ENCODE data around the gene CEPT1.
"Not testable (repeated sequence)": the region's sequence is repeated elsewhere in the genome, so short reads cannot be mapped to it uniquely, and the experiment has no call there.

CEPT1 gene

DNA sequence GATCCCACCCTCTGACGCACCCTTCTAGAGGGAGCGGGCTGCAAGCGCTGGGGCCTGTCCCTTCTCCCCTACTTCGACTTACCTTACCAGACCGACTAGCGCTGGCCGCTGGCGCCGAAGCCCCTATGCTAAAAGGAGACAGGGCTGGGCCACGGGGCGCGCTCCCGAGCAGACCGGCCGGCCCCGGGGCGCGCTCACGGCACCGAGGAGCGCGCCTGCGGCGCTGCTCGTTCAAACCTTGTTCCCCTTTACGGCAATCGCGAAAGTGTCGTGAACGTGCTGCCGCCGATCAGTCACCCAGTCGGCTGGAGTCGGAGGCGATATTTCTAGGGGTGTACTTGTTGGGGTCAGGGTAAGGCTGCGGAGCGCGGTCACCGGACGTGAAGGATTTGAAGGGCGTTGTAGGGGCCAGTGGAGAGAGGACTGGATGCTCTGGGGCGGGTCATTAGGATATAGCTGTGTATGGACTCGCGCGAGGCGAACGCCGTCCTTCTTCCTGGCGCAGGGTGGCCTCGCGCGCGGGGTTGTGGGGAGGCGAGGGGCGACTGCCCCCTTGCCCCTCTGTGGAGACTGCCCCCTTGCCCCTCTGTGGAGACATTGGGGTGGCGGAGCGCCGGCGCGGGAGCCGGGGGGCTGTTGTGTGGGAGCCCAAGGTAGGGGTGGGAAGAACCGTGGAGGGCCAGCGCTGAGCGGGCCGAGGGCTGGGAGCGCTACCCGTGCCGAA is at the start of gene CEPT1, which contains the start of gene DRAM2:
Gene CEPT1 (plus strand): TSS at position 268 of the 724 bp plus-strand sequence. CDS start 7,492 bp downstream, outside the sequence.
Gene DRAM2 (minus strand): TSS at position 138 of the 724 bp plus-strand sequence. CDS start 8,539 bp downstream, outside the sequence.
- DNase-seq: peak; percentile 91

DNA sequence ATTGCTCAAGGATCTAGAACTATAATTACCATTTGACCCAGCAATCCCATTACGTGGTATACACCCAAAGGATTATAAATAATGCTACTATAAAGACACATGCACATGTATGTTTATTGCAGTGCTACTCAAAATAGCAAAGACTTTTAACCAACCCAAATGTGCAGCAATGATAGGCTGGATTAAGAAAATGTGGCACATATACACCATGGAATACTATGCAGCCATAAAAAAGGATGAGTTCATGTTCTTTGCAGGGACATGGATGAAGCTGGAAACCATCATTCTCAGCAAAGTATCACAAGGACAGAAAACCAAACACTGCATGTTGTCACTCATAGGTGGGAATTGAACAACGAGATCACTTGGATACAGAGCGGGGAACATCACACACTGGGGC is 44.6 kb upstream of the CEPT1 start:
- not testable (repeated sequence) for DNase-seq

DNA sequence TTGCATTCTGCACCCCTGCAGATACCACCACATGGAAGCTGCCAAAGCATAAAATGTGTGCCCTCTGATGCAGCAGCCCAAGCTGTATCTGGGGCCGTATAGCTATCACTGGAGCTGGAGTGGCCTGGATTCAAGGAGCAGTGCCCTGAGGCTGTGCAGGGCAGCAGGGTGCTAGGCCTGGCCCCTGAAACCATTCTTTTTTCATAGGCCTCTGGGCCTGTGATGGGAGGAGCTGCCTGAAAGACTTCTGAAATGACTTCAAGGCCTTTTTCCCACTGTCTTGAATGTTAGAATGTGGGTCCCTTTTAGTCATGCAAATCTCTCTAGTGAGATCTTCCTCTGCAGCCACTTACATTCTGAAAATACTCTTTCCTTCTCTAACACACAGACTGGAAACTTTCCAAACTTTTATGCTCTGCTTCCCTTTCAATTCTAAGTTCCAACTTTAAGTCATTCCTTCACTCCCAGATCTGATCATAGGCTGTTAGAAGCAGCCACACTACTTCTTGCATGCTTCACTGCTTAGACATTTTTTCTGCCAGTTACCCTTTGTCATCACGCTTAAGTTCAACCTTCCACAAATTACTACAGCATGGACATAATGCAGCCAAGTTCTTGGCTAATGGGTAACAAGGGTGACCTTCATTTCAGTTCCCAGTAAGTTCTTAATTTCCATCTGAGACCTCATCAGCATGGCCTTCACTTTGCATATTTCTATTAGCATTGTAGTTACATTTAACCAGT is 42.5 kb upstream of the CEPT1 start:
- DNase-seq: no peak

DNA sequence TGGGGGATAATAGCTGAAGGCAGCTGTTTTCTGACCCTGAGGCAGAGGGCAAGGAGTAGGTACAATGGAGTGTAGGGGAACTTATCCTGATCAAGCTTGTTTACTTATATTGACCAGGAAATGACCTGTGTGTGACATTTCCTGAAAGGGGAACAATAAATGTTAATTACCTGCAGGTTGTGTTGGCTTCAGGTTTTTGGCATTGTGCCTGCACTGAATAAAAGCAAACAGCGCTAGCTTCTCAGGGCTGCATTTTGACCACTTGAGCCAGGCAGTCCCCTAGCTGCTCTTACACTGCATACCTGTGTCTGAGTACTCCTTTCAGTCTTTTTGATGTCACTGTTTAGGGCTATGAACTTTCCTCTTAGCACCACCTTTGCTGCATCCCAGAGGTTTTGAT is 40.7 kb upstream of the CEPT1 start:
- no peak for DNase-seq

DNA sequence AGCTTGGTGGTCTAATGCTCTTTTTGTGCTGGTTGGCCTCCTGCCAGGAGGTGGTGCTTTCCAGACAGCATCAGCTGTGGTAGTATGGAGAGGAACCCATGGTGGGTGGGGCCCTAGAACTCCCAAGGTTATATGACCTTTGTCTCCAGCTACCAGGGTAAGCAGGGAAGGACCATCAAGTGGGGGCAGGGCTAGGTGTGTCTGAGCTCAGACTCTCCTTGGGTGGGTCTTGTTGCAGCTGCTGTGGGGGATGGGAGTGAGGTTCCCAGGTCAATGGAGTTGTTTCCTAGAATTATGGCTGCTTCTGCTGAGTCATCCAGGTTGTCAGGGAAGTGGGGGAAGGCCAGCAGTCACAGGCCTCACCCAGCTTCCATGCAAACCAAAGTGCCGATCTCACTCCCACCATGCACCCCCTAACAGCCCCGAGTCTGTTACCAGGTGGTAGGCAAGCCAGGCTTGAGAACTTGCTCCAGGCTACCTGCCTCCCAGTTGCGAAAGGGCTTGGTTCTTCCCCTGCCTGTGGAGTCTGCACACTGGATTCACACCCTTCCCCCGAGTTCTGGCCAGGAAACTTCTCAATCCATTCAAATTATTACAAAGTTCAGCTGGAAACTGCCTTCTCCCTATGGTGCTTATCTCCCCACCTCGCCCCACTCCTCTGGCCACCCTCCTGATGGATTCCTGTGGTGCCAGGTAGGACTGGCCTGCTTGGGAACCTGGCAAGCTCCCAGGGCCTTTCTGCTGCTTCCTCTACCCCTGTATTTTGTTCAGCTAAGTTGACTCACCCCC is 38.0 kb upstream of the CEPT1 start:
- no peak for DNase-seq

DNA sequence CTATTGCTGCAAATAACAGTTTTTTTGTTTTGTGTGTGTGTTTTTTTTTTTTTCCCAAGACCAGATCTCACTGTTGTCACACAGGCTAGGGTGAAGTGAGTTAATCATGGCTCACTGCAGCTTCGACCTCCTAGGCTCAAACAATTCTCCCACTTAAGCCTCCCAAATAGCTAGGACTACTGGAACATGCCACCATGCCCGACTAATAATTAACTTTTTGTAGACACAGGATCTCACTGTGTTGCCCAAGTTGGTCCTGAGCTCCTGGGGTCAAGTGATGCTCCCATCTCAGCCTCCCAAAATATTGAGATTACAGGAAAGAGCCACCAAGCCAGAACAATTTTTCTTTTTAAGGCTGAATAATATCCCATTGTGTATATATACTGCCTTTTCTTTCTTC is 35.0 kb upstream of the CEPT1 start:
- DNase-seq: no peak

DNA sequence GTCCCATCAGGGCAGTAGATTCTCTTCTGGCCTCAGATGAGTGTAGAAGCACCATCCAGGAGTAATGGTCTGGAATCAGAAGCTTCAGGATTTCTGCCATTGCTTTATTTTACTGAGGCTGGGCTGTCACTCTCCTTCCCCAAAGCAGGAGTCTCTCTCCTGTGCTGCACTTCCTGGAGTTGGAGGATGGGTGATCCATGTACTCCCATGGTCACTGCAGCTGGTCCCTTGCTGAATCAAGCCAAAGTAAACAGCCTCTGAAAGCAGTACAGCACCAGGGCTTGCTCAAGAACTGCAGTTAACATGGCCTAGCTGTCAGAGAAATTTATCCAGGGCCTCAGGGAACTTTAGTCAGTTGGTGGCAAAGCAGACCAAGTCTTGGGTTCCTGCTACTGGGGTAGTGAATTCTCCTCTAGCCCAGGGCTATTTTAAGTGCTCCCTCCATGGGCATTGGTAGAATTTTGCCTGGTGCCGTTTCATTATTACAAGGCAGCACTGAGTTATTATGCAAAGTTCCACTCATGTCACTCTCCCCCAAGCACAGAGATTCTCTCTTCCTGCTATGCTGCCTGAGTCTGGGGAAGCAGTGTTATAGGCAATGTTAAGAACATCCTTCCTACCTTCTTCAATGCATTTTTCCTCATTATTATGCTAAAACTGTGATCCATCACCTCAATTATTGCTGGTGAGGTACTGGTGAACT is 29.7 kb upstream of the CEPT1 start:
- DNase-seq: no peak

DNA sequence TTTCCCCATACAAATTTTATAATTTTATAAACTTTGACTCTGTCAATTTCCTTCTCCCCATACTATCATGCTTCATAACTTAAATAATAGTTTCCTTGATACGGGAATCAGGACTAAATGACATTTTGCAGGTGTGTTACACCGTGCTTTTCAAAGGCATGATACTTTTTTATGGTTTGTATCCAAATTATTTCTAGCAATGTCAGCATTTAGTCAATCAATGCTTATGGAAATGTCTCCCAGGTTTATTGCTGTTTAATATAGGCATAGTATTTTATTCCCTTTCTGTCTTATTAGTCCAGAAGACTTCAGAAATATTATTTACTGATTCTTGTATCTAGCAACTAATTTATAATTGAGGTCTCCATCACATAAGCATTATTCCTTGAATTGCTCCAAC is 23.5 kb upstream of the CEPT1 start:
- no peak for DNase-seq

DNA sequence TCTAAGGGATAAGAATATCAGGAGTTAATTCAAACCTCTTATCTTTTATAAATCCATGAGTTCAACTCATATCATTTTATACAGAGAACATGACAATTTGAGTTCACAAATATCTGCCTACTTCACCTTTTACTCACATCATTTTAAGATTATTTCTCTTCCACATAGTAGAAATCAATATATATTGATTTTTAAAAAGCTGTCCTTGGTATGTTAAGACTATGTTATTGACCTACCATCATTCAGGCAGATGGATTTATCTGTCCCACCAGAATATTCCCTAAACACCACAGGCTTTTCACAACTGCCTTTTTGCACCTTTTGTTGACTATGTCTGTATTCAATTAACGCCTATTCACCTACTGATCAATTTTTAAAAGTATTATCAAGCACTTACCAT is 13.7 kb upstream of the CEPT1 start:
- DNase-seq: no peak

DNA sequence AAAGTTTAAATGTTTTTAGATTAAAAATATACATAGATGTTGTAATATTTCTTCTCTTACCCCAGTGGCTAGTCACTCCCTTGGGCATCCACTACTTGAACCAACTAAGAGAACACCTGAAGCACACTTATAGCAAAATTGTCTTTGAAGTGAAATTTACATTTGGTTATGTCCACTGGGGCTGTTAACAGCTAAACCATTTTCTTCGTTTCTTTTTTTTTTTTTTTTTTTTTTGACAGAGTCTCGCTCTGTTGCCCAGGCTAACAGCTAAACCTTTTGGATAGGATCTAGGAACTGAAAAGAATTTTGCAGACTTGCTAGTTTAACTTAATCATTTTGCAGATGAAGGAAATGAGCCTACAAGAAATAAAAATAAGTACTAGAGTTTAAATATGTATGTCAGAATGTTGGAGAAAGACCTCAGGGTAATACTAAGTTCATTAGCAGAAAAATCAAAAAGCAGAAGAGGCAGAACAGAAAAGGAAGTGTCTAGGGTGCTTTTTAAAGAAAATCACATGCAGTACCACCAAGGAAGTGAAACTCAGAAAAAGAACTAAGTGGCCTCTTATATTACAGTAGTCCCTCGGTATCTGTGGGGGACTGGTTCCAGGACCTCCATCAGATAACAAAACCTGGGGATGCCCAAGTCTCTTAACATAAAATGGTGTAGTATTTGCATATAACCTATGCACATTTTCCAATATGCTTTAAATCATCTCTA is 11.9 kb upstream of the CEPT1 start:
- DNase-seq: no peak

DNA sequence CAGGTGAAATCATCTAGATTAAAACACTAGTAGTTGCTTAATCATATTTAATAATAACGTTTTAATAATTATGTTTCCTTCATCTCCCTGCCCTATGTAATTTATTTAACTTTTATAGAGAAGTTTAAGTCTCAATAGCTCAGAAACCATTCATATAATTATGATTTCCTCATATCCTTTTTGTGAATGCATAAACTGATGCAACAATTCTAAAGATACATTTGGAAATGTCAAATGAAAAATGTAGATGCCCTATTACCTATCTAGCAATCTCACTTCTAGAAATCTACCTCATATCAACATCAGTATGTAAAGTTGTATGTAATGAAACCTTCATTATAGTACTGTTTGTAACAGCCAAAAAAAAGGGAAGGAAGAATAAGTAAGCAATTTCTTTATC is 10.6 kb upstream of the CEPT1 start:
- no peak for DNase-seq

DNA sequence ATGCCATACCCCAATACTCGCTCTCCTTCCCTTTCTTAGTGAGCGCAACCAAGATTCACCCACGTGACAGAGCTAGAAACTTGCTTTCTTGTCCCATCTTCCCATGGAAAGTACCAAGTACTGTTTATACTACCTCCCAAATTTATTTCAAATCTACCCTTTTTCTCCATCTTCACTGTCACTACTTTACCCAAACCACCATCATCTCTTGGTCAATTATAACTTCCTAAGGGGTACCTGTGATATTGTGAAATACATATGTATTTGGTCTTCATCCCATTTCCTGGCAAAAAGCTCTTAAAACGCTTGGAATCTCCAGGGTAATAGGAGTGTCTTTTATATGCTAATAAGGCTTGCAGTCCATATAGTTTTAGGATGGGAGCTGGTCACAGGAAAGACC is 8.3 kb upstream of the CEPT1 start:
- DNase-seq: no peak

DNA sequence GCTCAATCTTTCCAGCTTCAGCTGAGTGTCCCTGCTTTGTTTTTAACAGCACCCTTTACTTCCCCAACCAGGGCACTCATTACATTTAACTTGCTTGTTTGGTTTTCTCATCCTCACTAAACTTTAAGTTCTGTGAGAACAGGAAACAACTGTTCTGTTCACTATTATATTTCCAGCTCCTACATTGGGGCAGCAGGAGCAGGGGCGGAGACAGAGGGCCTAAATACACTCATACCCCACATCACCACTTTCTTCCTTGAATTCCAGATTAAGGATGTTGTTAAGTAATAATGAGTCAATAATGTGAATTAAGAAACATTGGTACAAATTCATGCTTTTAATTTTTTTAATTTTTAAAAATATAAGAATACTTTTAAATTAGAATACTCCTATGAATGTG is 6.2 kb upstream of the CEPT1 start:
- DNase-seq: no peak

DNA sequence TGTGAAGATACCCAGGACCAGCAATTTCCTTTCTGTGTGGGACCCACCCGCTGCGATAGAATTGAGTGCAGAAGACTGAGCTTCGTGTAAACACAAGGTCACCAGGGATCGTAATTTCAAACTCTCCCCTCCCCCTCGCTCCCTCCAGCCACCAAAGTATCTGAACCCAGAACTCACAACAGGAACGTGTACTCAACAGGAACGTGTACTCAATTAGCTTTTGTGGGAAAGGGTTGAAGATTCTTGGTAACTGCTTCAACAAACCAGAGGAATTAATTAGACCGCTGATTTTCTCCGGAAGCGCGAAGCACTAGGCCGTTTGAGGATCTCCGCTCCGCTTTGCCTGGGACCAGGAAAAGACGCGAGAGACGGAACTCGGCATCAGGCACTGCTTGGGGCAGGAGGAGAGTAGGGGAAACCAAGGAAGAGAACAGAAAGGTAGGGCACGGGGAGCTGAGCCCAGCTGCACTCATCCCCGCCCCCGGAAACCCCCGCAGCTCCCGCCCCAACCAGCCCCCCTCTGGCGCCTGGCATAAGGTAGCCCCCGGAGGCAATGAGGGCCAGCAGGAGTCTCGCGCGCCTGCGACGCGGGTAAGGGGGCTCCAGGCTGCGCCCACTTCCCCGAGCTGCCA is 583 bp upstream of the CEPT1 start:
- peak; percentile 43 for DNase-seq

DNA sequence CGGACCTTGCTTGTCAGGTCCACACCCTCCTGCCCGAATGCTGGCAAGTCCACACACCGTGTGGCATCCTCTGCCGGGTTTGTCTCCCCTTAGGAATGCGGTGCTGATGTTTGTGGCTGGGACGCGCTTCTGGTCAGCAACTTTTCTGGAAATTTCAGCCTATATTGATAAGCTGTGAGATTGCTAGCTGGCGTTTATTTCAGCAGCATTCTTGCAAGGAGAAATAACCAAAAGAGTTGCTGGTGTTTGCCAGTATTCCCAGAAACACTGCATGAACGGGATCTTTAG is 601 bp downstream of the CEPT1 start:
- no peak for DNase-seq

DNA sequence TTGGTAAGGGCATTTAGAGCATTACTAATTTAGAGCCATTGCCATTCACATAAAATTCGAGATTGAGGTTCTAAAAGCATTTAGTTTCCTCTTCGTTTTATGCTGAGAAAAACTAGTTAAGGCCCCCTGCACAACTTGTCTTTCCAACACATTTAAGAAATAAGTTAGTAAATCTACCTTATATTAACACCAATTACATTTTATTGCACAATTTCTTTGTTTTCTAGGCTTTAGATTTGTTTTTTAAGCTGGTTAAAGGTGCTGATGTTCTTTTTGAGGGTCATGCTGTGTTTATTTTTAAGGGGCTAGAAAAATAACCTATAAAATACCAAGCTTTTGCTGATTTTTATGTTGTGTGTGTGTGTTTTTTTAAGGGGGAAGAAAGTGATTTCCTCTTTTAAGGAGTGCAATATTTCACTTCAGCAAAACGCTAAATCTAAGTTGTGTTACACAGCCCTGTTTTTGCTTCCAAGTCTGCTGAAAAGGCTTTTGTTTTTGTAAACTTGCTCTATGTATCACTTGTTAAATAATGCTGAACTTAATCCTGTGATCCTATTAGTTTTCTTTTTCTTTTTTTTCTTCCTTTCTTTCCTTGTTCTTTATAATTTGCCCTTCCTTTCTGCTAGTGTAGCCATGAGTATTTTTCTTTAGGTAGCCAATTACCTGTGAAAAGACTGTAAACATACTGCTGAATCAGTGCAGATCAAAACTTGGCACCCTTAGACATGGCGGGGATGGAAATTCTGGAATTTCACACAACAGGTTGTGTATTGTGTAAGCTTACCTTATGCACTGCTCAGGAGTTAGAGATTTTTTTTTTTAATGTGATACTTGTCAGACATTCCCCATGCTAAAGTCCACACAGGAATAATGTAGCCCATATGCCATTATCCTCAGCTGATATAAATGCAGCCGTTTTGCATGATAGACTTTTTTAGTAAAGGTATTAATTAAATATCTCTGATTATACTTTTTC is 1.5 kb downstream of the CEPT1 start:
- no peak for DNase-seq

DNA sequence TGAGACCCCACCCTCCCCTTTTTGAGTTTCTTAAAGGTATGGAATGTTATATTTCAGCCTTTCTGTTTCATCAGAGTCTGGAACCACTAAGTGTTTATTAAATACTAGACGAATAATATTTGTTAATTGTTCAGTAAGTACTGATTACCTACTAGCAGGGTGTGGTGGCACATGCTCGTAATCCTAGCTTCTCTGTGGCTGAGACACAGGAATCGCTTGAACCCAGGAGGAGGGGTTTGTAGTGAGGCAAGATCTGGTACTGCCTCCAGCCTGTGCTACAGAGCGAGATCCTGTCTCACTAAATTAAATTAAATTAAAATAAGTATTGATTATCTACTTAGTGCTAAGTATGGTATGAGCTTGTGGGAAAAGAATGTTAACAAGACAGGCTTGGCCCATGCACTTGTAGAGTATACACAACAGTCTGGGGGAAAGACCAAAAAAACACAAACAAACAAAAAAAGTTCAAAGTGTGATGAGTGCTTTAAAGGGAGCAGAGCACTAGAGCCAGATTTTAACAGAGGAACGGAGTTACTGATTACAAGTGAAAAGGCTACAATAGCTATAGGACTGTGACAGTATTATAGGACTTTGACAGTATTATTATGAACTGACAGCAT is 2.4 kb downstream of the CEPT1 start:
- DNase-seq: no peak

DNA sequence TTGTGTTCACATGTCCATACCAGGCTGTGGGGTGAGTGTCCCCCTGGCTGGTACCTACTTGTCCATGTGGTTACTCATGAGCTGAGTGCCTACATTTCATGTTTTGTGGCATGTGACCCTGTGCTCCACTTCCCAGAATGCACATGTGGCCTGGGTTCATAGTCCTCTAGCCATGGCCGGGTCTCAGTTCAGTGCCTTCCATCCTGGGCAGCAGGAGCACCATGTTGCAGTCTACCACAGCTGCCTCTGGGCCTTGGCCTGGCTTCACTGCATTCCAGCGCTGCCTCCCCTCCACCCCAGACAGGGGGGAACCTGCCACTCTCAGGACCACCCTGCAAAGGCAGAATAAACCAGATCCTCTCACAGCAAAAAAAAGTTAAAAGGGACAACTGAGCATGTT is 5.5 kb downstream of the CEPT1 start:
- no peak for DNase-seq

DNA sequence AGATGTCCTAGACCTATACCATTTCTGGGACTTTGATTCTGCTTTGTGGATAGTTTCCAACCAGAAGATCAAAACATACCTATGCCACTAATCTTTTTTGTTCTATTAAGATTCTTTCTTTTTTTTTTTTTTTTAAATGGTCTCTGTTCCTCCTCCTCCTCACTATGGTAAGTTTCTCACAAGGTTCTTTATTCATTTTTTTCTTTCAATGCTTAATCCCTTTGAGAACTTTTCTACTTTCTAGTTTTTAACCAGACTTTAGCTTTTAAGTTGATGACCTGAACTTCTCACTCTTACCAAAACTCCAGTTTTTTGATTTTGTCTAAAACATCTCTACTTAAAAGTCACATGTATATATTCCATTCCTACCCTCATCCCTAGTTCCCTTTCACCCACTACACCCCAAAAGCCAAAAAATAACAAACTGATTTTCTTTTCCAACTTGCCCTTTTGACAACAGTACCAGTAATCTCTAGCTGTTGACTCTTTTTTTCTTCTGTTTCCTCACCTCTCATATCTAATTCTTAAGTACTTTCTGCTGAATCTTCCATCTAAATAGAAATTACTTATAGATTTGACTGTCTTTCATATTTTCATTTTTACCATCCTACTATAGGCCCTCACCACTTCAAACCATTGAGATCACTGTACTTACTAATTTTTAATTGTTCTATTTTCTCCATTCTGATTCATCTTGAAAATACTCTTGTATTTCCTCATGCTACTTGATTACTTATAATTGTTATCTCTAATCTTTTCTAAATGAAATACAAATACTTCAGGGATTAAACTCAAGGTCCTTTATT is 6.1 kb downstream of the CEPT1 start:
- DNase-seq: no peak
